WERI-Rb-1 (cell line): Measurements from ENCODE around the gene SPINK13.

Experiments
- DNase-seq: peaks from one replicate; pipeline ENCODE4 v3.0.0-alpha.2; 2020
- H3K27ac ChIP-seq: fragments of 250-450 bp; sonication (Bioruptor Pico); 2 replicates; pipeline ENCODE4 v1.5.1; 2020; ENCODE audit warnings: mild to moderate bottlenecking, moderate library complexity
- H3K27me3 ChIP-seq: fragments of 250-450 bp; sonication (Bioruptor Pico); 2 replicates; pipeline ENCODE4 v1.5.1; 2021; ENCODE audit warnings: mild to moderate bottlenecking, low read depth, moderate library complexity; ENCODE audit not compliant: insufficient read depth, severe bottlenecking
- H3K36me3 ChIP-seq: fragments of 250-450 bp; sonication (Bioruptor Pico); 2 replicates; pipeline ENCODE4 v1.5.1; 2020; ENCODE audit warnings: mild to moderate bottlenecking, moderate library complexity
- H3K4me3 ChIP-seq: 2 replicates; pipeline ENCODE4 v1.5.1; 2011; ENCODE audit warnings: low read depth, mild to moderate bottlenecking, control low read depth, low read length
- H3K9me3 ChIP-seq: fragments of 250-450 bp; sonication (Bioruptor Pico); 2 replicates; pipeline ENCODE4 v1.5.1; 2021; ENCODE audit warnings: mild to moderate bottlenecking, moderate library complexity; ENCODE audit not compliant: severe bottlenecking
- TF ChIP-seq, protein P1 (sequence below): IDR thresholded peaks from 2 replicates; pipeline ENCODE4 v1.5.1; 2011; ENCODE audit warnings: low read depth, mild to moderate bottlenecking, control low read depth, inconsistent platforms, low read length

Gene SPINK13

GRCh38 chr5:148268566-148268965 lies at the start of gene SPINK13:
Gene SPINK13 (plus strand): TSS chr5:148268794. CDS start chr5:148270073, 1,279 bp downstream.
- no peak within 1 kb of the TSS for H3K4me3 ChIP-seq
- no peaks in the 10 kb centered on the region for H3K9me3 ChIP-seq
- H3K36me3 ChIP-seq = no peaks in the 10 kb centered on the region
- no peaks in the 10 kb centered on the region for H3K27me3 ChIP-seq
- DNase-seq = no peak
- H3K27ac ChIP-seq = no peak within 1 kb of the TSS
- TF ChIP-seq, protein P1, sequence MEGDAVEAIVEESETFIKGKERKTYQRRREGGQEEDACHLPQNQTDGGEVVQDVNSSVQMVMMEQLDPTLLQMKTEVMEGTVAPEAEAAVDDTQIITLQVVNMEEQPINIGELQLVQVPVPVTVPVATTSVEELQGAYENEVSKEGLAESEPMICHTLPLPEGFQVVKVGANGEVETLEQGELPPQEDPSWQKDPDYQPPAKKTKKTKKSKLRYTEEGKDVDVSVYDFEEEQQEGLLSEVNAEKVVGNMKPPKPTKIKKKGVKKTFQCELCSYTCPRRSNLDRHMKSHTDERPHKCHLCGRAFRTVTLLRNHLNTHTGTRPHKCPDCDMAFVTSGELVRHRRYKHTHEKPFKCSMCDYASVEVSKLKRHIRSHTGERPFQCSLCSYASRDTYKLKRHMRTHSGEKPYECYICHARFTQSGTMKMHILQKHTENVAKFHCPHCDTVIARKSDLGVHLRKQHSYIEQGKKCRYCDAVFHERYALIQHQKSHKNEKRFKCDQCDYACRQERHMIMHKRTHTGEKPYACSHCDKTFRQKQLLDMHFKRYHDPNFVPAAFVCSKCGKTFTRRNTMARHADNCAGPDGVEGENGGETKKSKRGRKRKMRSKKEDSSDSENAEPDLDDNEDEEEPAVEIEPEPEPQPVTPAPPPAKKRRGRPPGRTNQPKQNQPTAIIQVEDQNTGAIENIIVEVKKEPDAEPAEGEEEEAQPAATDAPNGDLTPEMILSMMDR = no peak

DNA sequence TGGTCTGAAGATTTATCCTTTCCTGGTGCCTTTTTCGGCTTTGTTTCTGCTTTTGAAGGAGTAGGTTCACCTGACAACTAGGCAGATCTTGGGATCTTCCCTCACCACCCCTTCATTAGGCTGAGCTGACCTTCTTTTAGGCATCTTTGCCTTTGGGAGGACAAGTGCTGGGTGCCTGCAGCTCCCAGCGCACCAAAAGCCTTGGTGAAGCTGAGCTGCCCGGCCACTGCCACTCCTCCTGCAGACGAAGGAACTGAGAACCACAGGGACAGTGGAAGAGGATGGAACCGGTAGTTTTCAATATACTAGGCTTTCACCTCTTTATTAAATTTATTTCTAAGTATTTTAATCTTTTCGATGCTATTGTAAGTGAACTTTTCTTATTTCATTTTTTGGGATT lies 47.1 kb upstream of the SPINK13 start:
- TF ChIP-seq, protein P1 = no peak
- no peak for DNase-seq
- Histone ChIP-seq H3K36me3 (no peaks in the 10 kb centered on the region), H3K9me3 (no peaks in the 10 kb centered on the region), H3K27me3 (no peaks in the 10 kb centered on the region), H3K27ac (no peak overlapping the region), H3K4me3 (no peak overlapping the region)

- DNase-seq = no peak
- no peaks in the 10 kb centered on the region for H3K9me3 ChIP-seq
- TF ChIP-seq, protein P1 = no peak
- H3K27me3 ChIP-seq = no peaks in the 10 kb centered on the region
- H3K36me3 ChIP-seq = no peaks in the 10 kb centered on the region
- no peak overlapping the region for H3K4me3 ChIP-seq
- no peak overlapping the region for H3K27ac ChIP-seq
Measured at GRCh38 chr5:148224117-148224742, 44.4 kb upstream of the SPINK13 start.

DNA sequence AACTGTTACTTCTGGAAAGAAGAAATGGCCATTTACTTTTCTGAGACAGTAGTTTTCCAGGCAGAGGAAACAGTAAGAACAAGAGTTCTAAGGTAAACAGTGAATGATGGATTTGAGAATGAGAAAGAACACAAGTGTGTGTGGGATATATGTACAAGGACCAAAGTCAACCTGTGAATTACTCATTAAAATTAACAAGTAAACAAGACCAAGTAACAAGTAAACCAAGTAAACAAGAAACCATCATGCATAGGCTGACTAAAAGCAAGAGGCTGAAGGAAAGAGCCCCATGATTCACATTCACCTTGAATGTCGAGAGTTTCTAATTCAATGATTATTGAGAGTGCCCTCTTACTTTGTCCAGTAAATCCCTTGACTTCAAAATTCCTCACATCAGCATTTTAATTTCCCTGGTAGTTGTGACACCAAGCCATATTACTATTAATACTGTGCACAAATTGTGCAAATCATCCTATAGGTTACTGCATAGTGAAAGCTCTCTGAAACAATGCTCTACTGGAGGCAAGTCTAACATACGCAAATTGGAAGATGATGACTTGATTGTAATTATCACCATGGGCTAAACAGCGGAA lies 40.1 kb upstream of the SPINK13 start:
- Histone ChIP-seq H3K27me3 (no peaks in the 10 kb centered on the region), H3K4me3 (no peak overlapping the region), H3K36me3 (no peaks in the 10 kb centered on the region), H3K27ac (no peak overlapping the region), H3K9me3 (no peaks in the 10 kb centered on the region)
- DNase-seq = no peak
- TF ChIP-seq, protein P1 = no peak

- no peaks in the 10 kb centered on the region for H3K36me3 ChIP-seq
- TF ChIP-seq, protein P1 = no peak
- H3K9me3 ChIP-seq = no peaks in the 10 kb centered on the region
- no peak overlapping the region for H3K4me3 ChIP-seq
- no peak for DNase-seq
- no peak overlapping the region for H3K27ac ChIP-seq
- no peaks in the 10 kb centered on the region for H3K27me3 ChIP-seq
Measured at GRCh38 chr5:148229840-148230239, 38.8 kb upstream of the SPINK13 start.

GRCh38 chr5:148230240-148230639 lies 38.4 kb upstream of the SPINK13 start:
- H3K27ac ChIP-seq = no peak overlapping the region
- no peaks in the 10 kb centered on the region for H3K36me3 ChIP-seq
- TF ChIP-seq, protein P1 = no peak
- H3K27me3 ChIP-seq = no peaks in the 10 kb centered on the region
- H3K4me3 ChIP-seq = no peak overlapping the region
- no peaks in the 10 kb centered on the region for H3K9me3 ChIP-seq
- no peak for DNase-seq
